Skeletal muscle cell (primary cell): ENCODE data around the gene RBP3.

ENCODE experiments used
- DNase-seq: peaks from one replicate; pipeline ENCODE4 v3.0.0-alpha.2; 2010; ENCODE audit warnings: low read depth
- H3K4me3 ChIP-seq: 2 replicates; pipeline ENCODE4 v1.5.1; 2011; ENCODE audit warnings: low read depth, mild to moderate bottlenecking, control low read depth, low read length, moderate library complexity

The RBP3 gene

GRCh38 chr10:47348138-47348651, at the start of gene RBP3:
Gene RBP3 (plus strand): TSS chr10:47348363. CDS start chr10:47348485, 122 bp downstream.
- no peak for DNase-seq
- no peak within 1 kb of the TSS for H3K4me3 ChIP-seq

GRCh38 chr10:47298715-47299114, 49.4 kb upstream of the RBP3 start:
- no peak overlapping the region for H3K4me3 ChIP-seq
- no peak for DNase-seq

- no peak within 1 kb of the TSS for H3K4me3 ChIP-seq
- no peak for DNase-seq
Observed at GRCh38 chr10:47299611-47300428, 48.3 kb upstream of the RBP3 start, which contains the start of gene GDF10. Gene GDF10 (plus strand): TSS chr10:47300197. CDS start chr10:47300652, 455 bp downstream.

GRCh38 chr10:47300429-47300931, 47.7 kb upstream of the RBP3 start:
- no peak overlapping the region for H3K4me3 ChIP-seq
- no peak for DNase-seq

DNA sequence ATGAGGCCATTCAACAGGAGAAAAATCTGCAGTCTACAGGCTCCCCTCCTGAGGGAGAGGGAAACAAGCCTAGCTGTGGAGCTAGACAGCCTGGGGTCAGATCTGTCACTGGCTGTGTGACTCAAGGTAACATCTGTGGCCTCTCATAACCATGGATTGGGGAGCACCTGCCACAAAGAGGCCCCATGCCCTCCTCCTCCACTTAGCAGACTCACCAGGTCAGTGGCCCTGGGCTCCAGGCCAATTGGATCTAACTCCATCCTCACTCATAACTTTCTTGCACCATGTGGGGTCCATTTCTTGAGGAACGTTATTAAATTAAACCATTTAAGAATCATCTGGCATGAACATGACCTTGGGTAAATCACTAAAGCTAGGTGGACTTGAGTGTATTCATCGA, 46.3 kb upstream of the RBP3 start:
- no peak for DNase-seq
- H3K4me3 ChIP-seq: no peak overlapping the region

DNA sequence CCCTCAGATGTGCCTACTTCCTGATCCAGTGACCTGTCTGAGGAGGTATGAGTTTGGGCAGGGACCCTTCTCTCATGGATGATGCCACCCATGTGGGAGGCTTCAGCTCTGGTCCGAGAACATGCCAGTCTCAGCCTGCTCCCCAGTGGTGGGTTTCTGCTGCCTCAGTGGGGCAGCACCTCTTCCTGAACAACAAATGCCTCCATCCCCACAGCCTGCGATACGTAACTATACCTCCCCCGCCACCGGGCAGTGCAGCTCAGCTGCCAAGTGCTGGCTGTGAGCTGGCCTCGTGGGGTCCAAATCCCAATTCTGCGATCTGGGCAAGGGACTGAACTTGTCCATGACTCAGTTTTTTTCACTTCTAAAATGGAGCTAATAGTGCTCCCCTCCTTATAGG, 45.1 kb upstream of the RBP3 start:
- no peak overlapping the region for H3K4me3 ChIP-seq
- no peak for DNase-seq

DNA sequence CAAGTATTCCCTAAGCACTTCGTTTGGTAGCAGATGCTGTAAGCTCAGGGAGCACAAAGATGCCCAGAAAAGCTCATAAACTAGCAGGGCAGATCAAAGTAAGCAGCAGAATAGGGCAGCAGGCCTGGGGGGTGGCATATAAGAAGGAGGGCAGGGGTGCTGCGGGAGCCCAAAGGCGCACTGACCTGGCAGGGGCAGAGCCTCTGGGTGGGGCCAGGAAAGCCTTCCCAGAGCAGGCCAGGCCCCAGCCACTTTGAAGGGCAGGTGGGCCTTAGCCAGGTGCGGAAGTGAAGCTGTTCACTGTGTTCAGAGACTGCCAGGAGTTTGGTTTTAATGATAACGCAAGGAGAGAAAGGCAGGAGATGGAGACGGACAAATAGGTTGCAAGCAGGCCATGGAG, 44.3 kb upstream of the RBP3 start:
- no peak for DNase-seq
- H3K4me3 ChIP-seq: no peak overlapping the region

DNA sequence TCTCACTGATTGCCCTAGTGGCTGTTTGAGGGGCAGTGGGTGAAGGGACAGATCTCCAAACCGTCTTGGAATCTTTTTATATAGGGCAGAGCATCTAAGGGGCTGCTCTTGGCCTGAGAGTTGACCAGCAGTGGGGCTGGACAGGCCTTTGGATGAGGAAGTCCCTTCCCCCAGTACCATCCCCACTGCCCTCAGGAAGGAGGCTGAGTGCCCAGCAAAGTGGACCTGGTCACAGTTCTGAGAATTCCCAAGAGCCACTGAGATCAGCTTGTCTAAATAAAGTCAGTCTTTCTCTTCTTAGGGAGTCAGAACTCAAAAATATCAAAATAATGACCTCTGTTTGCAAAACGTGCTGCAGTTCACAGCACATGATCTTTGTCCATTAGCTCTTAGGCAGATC, 42.6 kb upstream of the RBP3 start:
- DNase-seq: no peak
- no peak overlapping the region for H3K4me3 ChIP-seq

- no peak for DNase-seq
Observed at GRCh38 chr10:47306387-47307210, 41.6 kb upstream of the RBP3 start.

GRCh38 chr10:47307381-47307780, 40.8 kb upstream of the RBP3 start:
- no peak for DNase-seq
- H3K4me3 ChIP-seq: no peak overlapping the region

More at GRCh38 chr10:47306387-47307210, 41.6 kb upstream of the RBP3 start:
- no peak overlapping the region for H3K4me3 ChIP-seq

GRCh38 chr10:47308775-47309174, 39.4 kb upstream of the RBP3 start:
- no peak overlapping the region for H3K4me3 ChIP-seq
- no peak for DNase-seq

DNA sequence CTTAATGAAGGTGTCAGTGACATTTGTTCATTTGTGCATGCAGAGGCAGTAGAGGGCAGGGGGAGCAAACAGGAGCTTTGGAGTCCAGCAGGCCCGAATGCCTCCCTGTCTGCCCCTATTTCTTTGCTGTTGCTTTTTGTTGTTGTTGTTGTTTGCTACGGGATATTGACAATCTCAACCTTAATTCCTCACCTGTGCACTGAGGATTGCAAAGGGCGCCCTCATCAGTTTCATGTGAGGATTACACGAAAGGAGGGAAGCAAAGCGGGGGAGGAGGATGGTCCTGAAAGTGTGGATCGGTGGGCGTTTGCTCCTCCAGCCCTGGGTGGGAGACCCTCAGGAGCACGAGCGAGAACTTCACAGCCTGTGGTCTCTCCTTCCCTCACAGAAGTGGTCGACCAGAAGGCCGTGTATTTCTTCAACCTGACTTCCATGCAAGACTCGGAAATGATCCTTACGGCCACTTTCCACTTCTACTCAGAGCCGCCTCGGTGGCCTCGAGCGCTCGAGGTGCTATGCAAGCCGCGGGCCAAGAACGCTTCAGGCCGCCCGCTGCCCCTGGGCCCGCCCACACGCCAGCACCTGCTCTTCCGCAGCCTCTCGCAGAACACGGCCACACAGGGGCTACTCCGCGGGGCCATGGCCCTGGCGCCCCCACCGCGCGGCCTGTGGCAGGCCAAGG, 38.6 kb upstream of the RBP3 start:
- no peak for DNase-seq
- no peak overlapping the region for H3K4me3 ChIP-seq

GRCh38 chr10:47310090-47310505, 38.1 kb upstream of the RBP3 start:
- DNase-seq: no peak
- H3K4me3 ChIP-seq: no peak overlapping the region

DNA sequence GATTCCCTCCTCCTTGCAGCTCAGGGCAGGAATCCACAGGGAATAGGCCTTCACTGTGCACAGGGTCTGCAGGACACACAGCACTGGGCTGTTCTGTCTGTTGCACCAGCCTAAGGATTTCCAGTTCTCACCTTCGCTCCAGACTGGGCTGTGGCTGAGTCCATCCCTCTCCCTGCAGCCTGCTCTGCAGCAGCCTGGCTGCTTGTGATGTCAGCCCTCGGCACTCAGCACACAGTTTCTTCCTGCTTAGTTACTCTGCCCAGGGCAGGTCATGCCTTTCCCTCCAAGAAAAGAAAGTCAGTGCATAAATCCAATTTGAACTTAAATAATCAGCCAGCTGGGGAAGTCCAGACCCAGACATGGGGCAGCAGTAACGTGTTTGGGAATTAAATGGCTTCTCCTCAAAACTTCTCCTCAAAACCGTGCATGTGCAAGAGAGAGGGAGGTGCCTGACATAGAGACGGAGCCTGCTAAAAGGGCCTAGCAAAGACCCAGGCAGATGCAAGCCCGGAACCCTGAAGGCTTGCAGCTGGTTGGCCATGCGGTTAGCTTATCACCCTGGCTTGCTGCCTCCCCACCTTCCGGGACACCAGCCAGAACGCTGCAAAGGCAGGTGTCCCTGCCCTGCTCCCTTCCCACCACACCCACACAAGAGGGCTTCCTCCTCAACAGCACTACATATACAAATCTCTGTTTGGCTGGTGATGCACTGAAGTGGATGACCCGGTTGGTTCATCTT, 36.8 kb upstream of the RBP3 start:
- no peak for DNase-seq
- no peak overlapping the region for H3K4me3 ChIP-seq

GRCh38 chr10:47311932-47312662, 36.1 kb upstream of the RBP3 start:
- peak; percentile 2 for DNase-seq
- no peak overlapping the region for H3K4me3 ChIP-seq

GRCh38 chr10:47312663-47312995, 35.5 kb upstream of the RBP3 start:
- no peak overlapping the region for H3K4me3 ChIP-seq
- no peak for DNase-seq

GRCh38 chr10:47314416-47314970, 33.7 kb upstream of the RBP3 start:
- H3K4me3 ChIP-seq: no peak overlapping the region
- no peak for DNase-seq

DNA sequence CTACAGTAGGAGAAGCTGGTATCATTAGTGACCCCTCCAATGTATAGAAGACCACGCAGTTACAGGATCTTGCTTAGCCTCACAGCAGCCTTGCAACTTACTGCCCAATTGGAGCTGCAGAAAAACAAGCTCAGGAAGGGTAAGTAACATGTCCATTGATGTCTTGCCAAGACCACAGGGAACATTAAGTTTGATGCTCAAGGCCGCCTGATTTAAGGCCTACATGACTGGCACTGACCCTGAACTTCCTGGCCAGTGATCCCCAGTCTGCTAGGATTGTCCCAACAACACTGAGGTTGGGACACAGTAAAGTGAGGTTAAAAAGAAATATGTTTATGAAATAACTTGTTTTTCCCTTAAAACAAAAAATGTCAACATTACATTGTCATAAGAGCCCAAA, 32.7 kb upstream of the RBP3 start:
- no peak for DNase-seq
- no peak overlapping the region for H3K4me3 ChIP-seq
